Measurements from ENCODE around the gene BID.

Gene BID

GRCh38 chr22:17806437-17806836, 32.2 kb upstream of the BID start:
- no peak for DNase-seq (ENCODE audit: extremely low spot score)
- POLR2A ChIA-PET, result no interaction called here
- TF ChIP-seq CTCF (IDR thresholded peaks at IDR 0.05; ENCODE audit: control extremely low read depth, extremely low read depth, low read depth, missing control alignments), result no peak
- CTCF ChIA-PET, result interaction anchor here (1.7 kb wide), 1 partner anchor 18 kb away, joined by 4 read pairs; no protein-coding TSS in a partner anchor

DNA sequence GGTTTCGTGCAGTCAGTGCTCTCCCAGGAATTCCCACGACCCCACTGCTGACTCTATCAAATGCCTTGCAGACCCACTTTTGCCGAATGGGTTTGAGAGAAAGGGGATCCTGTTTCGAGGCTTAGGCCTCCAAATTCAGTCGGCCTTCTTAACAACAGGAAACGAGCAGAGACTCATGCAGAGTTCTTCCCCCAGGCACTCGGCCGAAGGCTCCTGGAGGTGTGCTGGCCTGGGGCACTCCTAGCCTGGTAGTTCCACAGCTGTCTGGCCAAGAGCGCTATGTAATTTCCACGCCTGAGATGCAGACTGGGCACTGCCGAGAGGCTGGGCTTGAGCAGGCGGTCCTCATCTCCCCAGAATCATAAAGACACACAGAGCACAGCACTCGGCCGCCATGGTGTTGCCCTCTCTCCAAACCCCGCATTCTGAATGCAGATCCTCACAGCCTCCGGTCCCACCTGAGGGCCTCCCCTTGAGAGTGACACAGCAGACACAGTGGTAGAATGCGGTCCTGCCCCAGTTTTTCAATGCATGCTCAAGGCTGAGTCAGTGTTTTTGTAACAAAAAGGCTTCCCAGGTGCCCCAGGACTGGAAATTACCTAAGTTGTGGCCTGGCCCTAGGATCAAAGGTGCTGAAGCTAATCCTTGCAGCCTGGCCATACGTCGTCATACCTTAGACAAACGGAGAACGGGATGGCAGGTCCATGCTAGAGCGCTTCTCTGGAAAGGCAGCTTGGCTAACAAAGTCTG, 30.2 kb upstream of the BID start:
- TF ChIP-seq CTCF (IDR thresholded peaks at IDR 0.05; ENCODE audit: control extremely low read depth, extremely low read depth, low read depth, missing control alignments), result no peak
- ChIA-PET CTCF (interaction anchor here (1.3 kb wide), 1 partner anchor 272 kb away, joined by 4 read pairs; no protein-coding TSS in a partner anchor), POLR2A (no interaction called here)
- no peak for DNase-seq (ENCODE audit: extremely low spot score)

- CTCF ChIA-PET, result interaction anchor here (1.3 to 1.4 kb wide), 2 partner anchors 8 to 272 kb away, joined by 4 to 5 read pairs; no protein-coding TSS in a partner anchor
- no peak for DNase-seq (ENCODE audit: extremely low spot score)
- POLR2A ChIA-PET, result no interaction called here
- no peak for TF ChIP-seq CTCF (IDR thresholded peaks at IDR 0.05; ENCODE audit: control extremely low read depth, extremely low read depth, low read depth, missing control alignments)
Observed at GRCh38 chr22:17803609-17804270, 29.5 kb upstream of the BID start.

DNA sequence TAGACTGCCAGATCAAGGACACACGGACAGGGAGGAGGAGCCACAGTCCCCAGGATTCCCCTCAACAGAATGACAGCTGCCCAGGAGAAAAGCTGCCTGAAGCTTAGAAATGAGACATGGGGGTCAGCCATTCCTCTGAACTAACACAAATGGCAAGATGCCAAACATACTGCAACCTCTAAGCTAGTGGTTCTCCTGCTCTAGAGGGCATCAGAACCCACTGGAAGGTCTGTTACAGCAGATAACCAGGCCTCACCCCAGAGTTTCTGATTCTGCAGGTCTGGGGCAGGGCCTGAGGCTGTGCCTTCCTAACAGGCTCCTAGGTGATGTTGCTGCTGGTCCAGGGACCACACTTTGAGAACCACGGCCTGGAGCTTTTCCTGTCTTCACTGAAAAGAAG, 28.6 kb upstream of the BID start:
- no peak for DNase-seq (ENCODE audit: extremely low spot score)
- no peak for TF ChIP-seq CTCF (IDR thresholded peaks at IDR 0.05; ENCODE audit: control extremely low read depth, extremely low read depth, low read depth, missing control alignments)
- ChIA-PET POLR2A (no interaction called here), CTCF (interaction anchor here (0.9 to 1.7 kb wide), 3 partner anchors 9 to 275 kb away, joined by 4 to 5 read pairs (median 4); partner anchors contain the start of gene PEX26)

DNA sequence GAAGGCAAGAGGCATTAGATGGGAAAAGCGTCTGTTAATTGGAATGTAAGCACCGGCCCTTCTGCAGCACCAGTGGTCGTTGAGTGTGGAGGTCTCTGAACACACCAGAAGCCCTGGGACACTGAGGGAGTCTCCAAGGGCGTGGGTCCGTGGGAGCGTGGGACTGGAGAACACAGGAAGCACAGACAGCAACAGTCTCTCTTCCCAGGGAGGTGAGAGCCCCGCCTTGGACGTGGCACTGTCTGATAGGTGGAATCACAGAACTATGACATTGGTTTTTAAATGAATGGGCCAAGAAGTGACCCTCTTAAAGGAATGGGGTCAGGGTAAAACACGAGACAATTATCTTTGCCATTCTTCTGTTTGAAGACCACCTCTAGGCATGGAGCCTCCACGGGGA, 28.1 kb upstream of the BID start:
- no peak for TF ChIP-seq CTCF (IDR thresholded peaks at IDR 0.05; ENCODE audit: control extremely low read depth, extremely low read depth, low read depth, missing control alignments)
- POLR2A ChIA-PET, result no interaction called here
- CTCF ChIA-PET, result interaction anchor here (0.9 to 1.7 kb wide), 3 partner anchors 10 to 275 kb away, joined by 4 to 5 read pairs (median 4); partner anchors contain the start of gene PEX26
- DNase-seq (ENCODE audit: extremely low spot score), result no peak

DNA sequence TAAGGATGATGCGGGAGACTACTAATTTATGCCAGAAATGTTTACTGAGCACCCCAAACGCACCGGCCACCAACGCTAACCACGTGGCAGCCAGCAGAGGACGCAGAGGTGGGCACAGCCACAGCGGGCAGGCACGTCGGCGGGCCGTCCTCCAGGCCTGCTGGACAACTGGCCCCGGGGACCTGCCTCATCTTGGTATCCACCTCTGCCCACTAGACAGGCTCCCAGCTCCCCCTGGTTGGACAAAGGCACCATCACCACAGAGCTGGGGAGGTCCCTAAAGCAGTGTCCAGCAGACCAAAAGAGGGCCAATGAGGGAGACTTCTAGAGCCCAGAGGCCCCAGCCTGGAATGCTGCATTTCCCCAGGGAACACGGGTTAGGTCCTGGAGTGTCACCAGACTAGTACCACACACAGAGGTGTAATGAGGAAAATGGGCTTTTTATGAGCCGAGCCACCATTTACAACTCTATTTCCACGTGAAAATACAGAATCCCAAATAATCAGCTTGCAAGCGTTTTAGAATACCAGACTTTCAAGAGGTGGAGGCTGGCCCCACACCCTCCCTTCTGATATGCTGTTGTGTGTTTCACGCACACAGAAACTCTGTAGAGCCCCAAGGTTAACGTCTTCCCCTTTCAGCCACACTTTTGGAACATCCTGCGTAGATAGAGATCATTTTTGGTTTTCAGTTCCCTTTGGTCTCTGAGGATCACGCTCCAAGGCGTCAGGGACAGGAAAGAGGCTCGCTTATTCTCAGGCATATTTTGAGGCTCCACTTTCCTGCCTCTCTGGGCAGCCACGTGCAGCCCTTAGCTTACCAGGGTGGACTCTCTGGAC, 23.7 kb upstream of the BID start:
- TF ChIP-seq CTCF (IDR thresholded peaks at IDR 0.05; ENCODE audit: control extremely low read depth, extremely low read depth, low read depth, missing control alignments), result no peak
- CTCF ChIA-PET, result interaction anchor here (1.2 to 8.8 kb wide), 7 partner anchors 12 to 278 kb away, joined by 3 to 68 read pairs (median 7); no protein-coding TSS in a partner anchor
- peak; percentile 78 for DNase-seq (ENCODE audit: extremely low spot score)
- POLR2A ChIA-PET, result interaction anchor here (0.7 kb wide), 2 partner anchors 12 to 166 kb away, joined by 3 to 4 read pairs; no protein-coding TSS in a partner anchor

Data from GM10248 (cell line).